PC-9 (cell line): ENCODE data around the gene TMEM131L. TPM values are rescaled to one million over a fixed set of nuclear protein-coding genes. Genes with fewer than 3 reads are reported as not detected.

Source experiments
- BruUV-seq: library from RNA; stranded (reverse); fragments of 400-500 nt; replicated peaks from 2 replicates; lab custom pipeline; 2021; lab: Mats Ljungman, UMichigan
- CTCF ChIA-PET: fragments of 300-600 bp; sonication (Branson Sonifier 250); formaldehyde crosslinking; loops from one replicate; lab custom pipeline; 2022; ENCODE audit warnings: antibody characterized with exemption; lab: Charles Lee
- POLR2A ChIA-PET: fragments of 300-600 bp; sonication (Branson Sonifier 250); formaldehyde crosslinking; loops from one replicate; lab custom pipeline; 2022; ENCODE audit warnings: antibody characterized with exemption; ENCODE audit not compliant: unreplicated experiment; lab: Charles Lee
- DNase-seq, 2 experiments: peaks; one replicate each; pipeline versions ENCODE4 v3.0.0 to v3.0.0-alpha.2; 2015 to 2022; ENCODE audit warnings: mixed read lengths in 1 of 2
- H2AFZ ChIP-seq: fragments of 200-600 bp; sonication (generic); 2 replicates; pipeline ENCODE4 v1.8.1; 2017; ENCODE audit warnings: antibody characterized with exemption
- H3F3A ChIP-seq: fragments of 200-600 bp; sonication (generic); 2 replicates; pipeline ENCODE4 v1.8.1; 2017; ENCODE audit warnings: antibody characterized with exemption, mild to moderate bottlenecking, low read depth; ENCODE audit not compliant: insufficient read depth
- H3K27ac ChIP-seq: fragments of 200-600 bp; sonication (generic); 2 replicates; pipeline ENCODE4 v1.6.1; 2016; ENCODE audit warnings: mixed run types
- H3K27me3 ChIP-seq: fragments of 200-600 bp; sonication (generic); 2 replicates; pipeline ENCODE4 v1.6.1; 2016; ENCODE audit warnings: low read depth, mixed run types; ENCODE audit not compliant: insufficient read depth
- H3K36me3 ChIP-seq: fragments of 200-600 bp; sonication (generic); 2 replicates; pipeline ENCODE4 v1.6.1; 2016; ENCODE audit warnings: low read depth, mixed run types
- H3K4me1 ChIP-seq: fragments of 200-600 bp; sonication (generic); replicated peaks from 2 replicates; pipeline ENCODE4 v1.6.1; 2016; ENCODE audit warnings: mixed run types; ENCODE audit not compliant: insufficient read depth
- H3K4me2 ChIP-seq: fragments of 200-600 bp; sonication (generic); 2 replicates; pipeline ENCODE4 v1.6.1; 2017; ENCODE audit warnings: mixed run types
- H3K4me3 ChIP-seq: fragments of 200-600 bp; sonication (generic); 2 replicates; pipeline ENCODE4 v1.6.1; 2016; ENCODE audit warnings: mixed run types
- H3K79me2 ChIP-seq: fragments of 200-600 bp; sonication (generic); 2 replicates; pipeline ENCODE4 v1.6.1; 2017; ENCODE audit warnings: low read depth, mixed run types
- H3K9me2 ChIP-seq: fragments of 200-600 bp; sonication (generic); 2 replicates; pipeline ENCODE4 v1.8.1; 2017; ENCODE audit warnings: mild to moderate bottlenecking; ENCODE audit not compliant: insufficient read depth
- H3K9me3 ChIP-seq: fragments of 200-600 bp; sonication (generic); 2 replicates; pipeline ENCODE4 v1.8.1; 2016; ENCODE audit warnings: low read depth; ENCODE audit not compliant: insufficient read depth
- H4K20me1 ChIP-seq: fragments of 200-600 bp; sonication (generic); 2 replicates; pipeline ENCODE4 v1.8.1; 2017; ENCODE audit not compliant: insufficient read depth
- EZH2 ChIP-seq: fragments of 200-600 bp; sonication (generic); IDR thresholded peaks from 2 replicates; pipeline ENCODE4 v1.8.0; 2017; ENCODE audit warnings: antibody characterized with exemption, low read depth
- intact Hi-C: fragments of 100-400 bp; cut with micrococcal nuclease; formaldehyde crosslinking; loops from one replicate; pipeline ENCODE4 v1.10.0; 2022; ENCODE audit not compliant: unreplicated experiment
- total RNA-seq: library from RNA; stranded (reverse); gene quantifications from 2 replicates; pipeline ENCODE4 v1.2.3, GENCODE V29; 2021
- TF ChIP-seq, protein P1 (sequence below): fragments of 200-600 bp; sonication (generic); conservative IDR thresholded peaks from 2 replicates; pipeline ENCODE4 v1.6.1; 2017; ENCODE audit warnings: mixed run types, antibody characterized with exemption, mild to moderate bottlenecking, moderate library complexity

TMEM131L gene
- total RNA-seq, 1 experiment from 2014 or later: 3.8 TPM

DNA sequence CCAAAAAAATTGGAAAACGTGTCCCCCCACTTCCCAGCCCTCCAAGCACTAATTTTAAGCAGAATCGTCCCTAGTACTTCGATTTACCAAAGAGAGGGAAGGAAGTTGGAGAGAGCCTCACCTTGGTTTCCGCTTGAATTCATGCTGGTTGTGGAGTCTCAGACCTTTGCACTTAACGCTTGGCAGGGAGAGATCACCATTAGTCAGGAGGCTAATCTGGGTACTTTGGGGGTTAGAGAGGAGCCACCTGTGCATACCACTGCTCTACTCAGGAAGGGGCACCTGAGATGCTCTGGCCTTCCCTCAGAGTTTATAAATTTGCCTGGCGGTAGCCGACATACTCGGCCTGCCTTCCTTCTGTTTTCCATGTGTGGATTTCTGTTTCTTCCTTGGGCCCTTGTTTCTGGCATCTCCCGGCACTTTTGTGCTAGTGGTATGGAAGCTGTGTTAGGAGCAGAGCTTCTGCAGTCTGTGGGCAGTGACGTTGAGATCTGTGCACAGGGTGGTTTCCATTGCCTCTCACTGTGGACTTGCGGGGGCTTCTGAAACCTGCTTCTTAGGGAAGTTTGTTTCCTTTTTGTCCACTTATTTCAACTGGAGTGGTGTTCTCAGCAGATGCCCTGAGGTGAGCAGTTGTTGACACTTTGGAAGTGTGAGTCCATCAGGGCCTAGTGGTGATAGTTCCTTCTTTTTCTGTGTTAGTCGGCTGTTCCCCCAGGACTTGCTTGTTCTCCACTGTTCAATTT is 104.2 kb downstream of the TMEM131L start:
- Histone ChIP-seq H3K4me2 (no peak overlapping the region), H3K36me3 (no peaks in the 10 kb centered on the region), H3F3A (no peaks in the 10 kb centered on the region), H3K9me3 (no peaks in the 10 kb centered on the region), H3K27me3 (no peaks in the 10 kb centered on the region), H4K20me1 (no peaks in the 10 kb centered on the region), H3K27ac (no peak overlapping the region), H3K4me3 (no peak overlapping the region), H2AFZ (no peak overlapping the region), H3K4me1 (peaks cover 5% of the 10 kb centered on the region; the same call in 1 of the 2 replicates), H3K79me2 (no peaks in the 10 kb centered on the region), H3K9me2 (no peaks in the 10 kb centered on the region)
- TF ChIP-seq EZH2: no peak
- TF ChIP-seq, protein P1, sequence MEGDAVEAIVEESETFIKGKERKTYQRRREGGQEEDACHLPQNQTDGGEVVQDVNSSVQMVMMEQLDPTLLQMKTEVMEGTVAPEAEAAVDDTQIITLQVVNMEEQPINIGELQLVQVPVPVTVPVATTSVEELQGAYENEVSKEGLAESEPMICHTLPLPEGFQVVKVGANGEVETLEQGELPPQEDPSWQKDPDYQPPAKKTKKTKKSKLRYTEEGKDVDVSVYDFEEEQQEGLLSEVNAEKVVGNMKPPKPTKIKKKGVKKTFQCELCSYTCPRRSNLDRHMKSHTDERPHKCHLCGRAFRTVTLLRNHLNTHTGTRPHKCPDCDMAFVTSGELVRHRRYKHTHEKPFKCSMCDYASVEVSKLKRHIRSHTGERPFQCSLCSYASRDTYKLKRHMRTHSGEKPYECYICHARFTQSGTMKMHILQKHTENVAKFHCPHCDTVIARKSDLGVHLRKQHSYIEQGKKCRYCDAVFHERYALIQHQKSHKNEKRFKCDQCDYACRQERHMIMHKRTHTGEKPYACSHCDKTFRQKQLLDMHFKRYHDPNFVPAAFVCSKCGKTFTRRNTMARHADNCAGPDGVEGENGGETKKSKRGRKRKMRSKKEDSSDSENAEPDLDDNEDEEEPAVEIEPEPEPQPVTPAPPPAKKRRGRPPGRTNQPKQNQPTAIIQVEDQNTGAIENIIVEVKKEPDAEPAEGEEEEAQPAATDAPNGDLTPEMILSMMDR: no peak
- intact Hi-C loops: loop anchor here (10.0 kb wide), 1 partner anchor 336 kb away; no protein-coding TSS in a partner anchor
- DNase-seq: no peak
- POLR2A ChIA-PET: no interaction called here
- BruUV-seq: no TSS peak
- CTCF ChIA-PET: no interaction called here

DNA sequence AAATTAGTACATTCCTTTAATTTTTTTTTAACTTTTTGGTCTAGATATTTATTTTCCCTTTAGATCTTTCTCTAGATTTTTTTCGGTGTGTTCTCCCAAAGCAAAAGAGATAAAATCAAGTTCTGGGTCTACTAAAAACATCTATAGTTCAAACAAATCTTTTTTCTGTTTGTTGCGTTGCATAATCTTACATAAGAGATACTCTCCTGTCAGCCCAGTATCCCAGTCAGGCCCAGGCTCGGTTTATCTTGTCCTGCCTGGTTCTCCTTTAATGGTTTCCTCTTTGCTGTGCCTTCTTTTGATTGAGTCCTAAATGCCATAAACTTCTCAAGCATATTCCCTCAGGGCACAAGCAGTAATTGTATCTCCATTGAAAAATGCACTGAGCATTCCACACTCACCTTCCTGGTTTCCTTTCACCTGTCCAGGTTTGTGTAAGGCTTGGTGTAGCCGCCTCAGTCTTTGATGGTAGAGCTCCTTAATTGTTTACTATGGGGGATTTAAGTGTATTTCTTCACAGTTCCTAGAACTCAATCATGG is 104.9 kb downstream of the TMEM131L start:
- Histone ChIP-seq H3K9me2 (no peaks in the 10 kb centered on the region), H2AFZ (no peak overlapping the region), H3K4me1 (peaks cover 5% of the 10 kb centered on the region; the same call in 1 of the 2 replicates), H3K36me3 (no peaks in the 10 kb centered on the region), H3K27ac (no peak overlapping the region), H3K27me3 (no peaks in the 10 kb centered on the region), H4K20me1 (no peaks in the 10 kb centered on the region), H3K9me3 (no peaks in the 10 kb centered on the region), H3K4me2 (no peak overlapping the region), H3K79me2 (no peaks in the 10 kb centered on the region), H3F3A (no peaks in the 10 kb centered on the region), H3K4me3 (no peak overlapping the region)
- POLR2A ChIA-PET: no interaction called here
- DNase-seq: peak in 1 of 2 experiments; percentile 58
- CTCF ChIA-PET: interaction anchor here (0.7 kb wide), 1 partner anchor 138 kb away, joined by 3 read pairs; no protein-coding TSS in a partner anchor
- no TSS peak for BruUV-seq
- TF ChIP-seq EZH2: no peak
- TF ChIP-seq, protein P1: no peak
- intact Hi-C loops: loop anchor here (10.0 kb wide), 1 partner anchor 336 kb away; no protein-coding TSS in a partner anchor

DNA sequence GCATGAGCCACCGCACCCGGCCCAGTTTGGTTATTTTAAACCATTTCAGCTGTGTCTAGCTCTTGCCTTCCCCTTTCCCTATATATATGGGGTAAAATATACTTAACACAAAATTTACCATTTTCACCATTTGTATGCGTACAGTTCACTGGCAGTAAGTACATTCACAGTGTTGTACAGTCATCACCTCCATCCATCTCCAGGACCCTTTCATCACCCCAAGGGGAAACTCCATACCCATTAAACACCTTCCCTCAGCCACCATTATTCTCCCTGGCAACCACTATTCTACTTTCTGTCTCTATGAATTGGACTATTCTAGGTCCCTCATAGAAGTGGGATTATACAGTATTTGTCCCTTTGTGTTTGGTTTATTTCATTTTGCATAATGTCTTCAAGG is 106.4 kb downstream of the TMEM131L start:
- no peaks in the 10 kb centered on the region for H3K9me2 ChIP-seq
- BruUV-seq: no TSS peak
- H2AFZ ChIP-seq: no peak overlapping the region
- no peaks in the 10 kb centered on the region for H3K79me2 ChIP-seq
- intact Hi-C loops: loop anchor here (10.0 kb wide), 1 partner anchor 338 kb away; no protein-coding TSS in a partner anchor
- H3K36me3 ChIP-seq: no peaks in the 10 kb centered on the region
- CTCF ChIA-PET: no interaction called here
- POLR2A ChIA-PET: no interaction called here
- H3K27me3 ChIP-seq: no peaks in the 10 kb centered on the region
- no peak for DNase-seq
- H4K20me1 ChIP-seq: no peaks in the 10 kb centered on the region
- H3F3A ChIP-seq: no peaks in the 10 kb centered on the region
- H3K4me1 ChIP-seq: peaks cover 5% of the 10 kb centered on the region; the same call in 1 of the 2 replicates
- TF ChIP-seq EZH2: no peak
- H3K4me2 ChIP-seq: no peak overlapping the region
- no peaks in the 10 kb centered on the region for H3K9me3 ChIP-seq
- H3K27ac ChIP-seq: no peak overlapping the region
- H3K4me3 ChIP-seq: no peak overlapping the region
